Measurements from ENCODE around the gene HOXB9. TPM values are rescaled to one million over a fixed set of nuclear protein-coding genes. Genes with fewer than 3 reads are reported as not detected.

Gene HOXB9
- total RNA-seq, 3 donors from 2014 or later = 40.1 to 78.4 (median 41.5) TPM

- no peaks in the 10 kb centered on the region for H3K36me3 ChIP-seq (ENCODE audit: low read depth)
- peaks cover 12% of the 10 kb centered on the region for H3K4me1 ChIP-seq (ENCODE audit: low read depth)
- no peak for TF ChIP-seq CTCF (IDR thresholded peaks at IDR 0.05)
- intact Hi-C loops (cut with DNase I, micrococcal nuclease) = no loop called here
- no peaks in the 10 kb centered on the region for H3K9me3 ChIP-seq
- DNase-seq = peak in 2 of 3 donors; percentile 49 to 54
- no peak overlapping the region for H3K4me3 ChIP-seq
- ATAC-seq = no peak
Observed at GRCh38 chr17:48605409-48605919, 20.7 kb downstream of the HOXB9 start.

GRCh38 chr17:48604770-48605329 is 21.3 kb downstream of the HOXB9 start, which contains the start of gene HOXB6:
TSS of gene HOXB6 (minus strand) at chr17:48604986. CDS start at chr17:48598150, 6,836 bp downstream.
- Histone ChIP-seq H3K4me3 (peak within 1 kb of the TSS; percentile 54), H3K9me3 (no peaks in the 10 kb centered on the region), H3K4me1 (ENCODE audit: low read depth) (peaks cover 18% of the 10 kb centered on the region), H3K36me3 (ENCODE audit: low read depth) (no peaks in the 10 kb centered on the region)
- ATAC-seq (peak; percentile 64), DNase-seq (peak; percentile 84 to 93 (median 86))
- no peak for TF ChIP-seq CTCF (IDR thresholded peaks at IDR 0.05)
- intact Hi-C loops (cut with DNase I, micrococcal nuclease) = no loop called here

GRCh38 chr17:48603959-48604769 is 22.0 kb downstream of the HOXB9 start:
- Histone ChIP-seq H3K4me3 (peak overlapping the region; percentile 54), H3K36me3 (ENCODE audit: low read depth) (no peaks in the 10 kb centered on the region), H3K9me3 (no peaks in the 10 kb centered on the region), H3K4me1 (ENCODE audit: low read depth) (peaks cover 22% of the 10 kb centered on the region)
- DNase-seq (peak; percentile 77 to 84 (median 81)), ATAC-seq (peak; percentile 69)
- no peak for TF ChIP-seq CTCF (IDR thresholded peaks at IDR 0.05)
- intact Hi-C loops (cut with DNase I, micrococcal nuclease) = no loop called here

GRCh38 chr17:48601539-48602425 is 24.4 kb downstream of the HOXB9 start:
- TF ChIP-seq CTCF (IDR thresholded peaks at IDR 0.05) = no peak
- H3K4me1 ChIP-seq (ENCODE audit: low read depth) = peaks cover 34% of the 10 kb centered on the region
- peak; percentile 59 for ATAC-seq

GRCh38 chr17:48601207-48601538 is 25.0 kb downstream of the HOXB9 start:
- intact Hi-C loops (cut with DNase I, micrococcal nuclease) = no loop called here
- H3K9me3 ChIP-seq = no peaks in the 10 kb centered on the region
- no peaks in the 10 kb centered on the region for H3K36me3 ChIP-seq (ENCODE audit: low read depth)
- H3K4me1 ChIP-seq (ENCODE audit: low read depth) = peaks cover 34% of the 10 kb centered on the region
- ATAC-seq = no peak
- no peak overlapping the region for H3K4me3 ChIP-seq
- DNase-seq = no peak
- TF ChIP-seq CTCF (IDR thresholded peaks at IDR 0.05) = no peak

More at GRCh38 chr17:48601539-48602425, 24.4 kb downstream of the HOXB9 start:
- Histone ChIP-seq H3K36me3 (ENCODE audit: low read depth) (no peaks in the 10 kb centered on the region), H3K4me3 (peak overlapping the region; percentile 54), H3K9me3 (no peaks in the 10 kb centered on the region)
- intact Hi-C loops (cut with DNase I, micrococcal nuclease) = no loop called here
- peak; percentile 81 to 82 (median 82) for DNase-seq
